Central memory CD8-positive, alpha-beta T cell (primary cell): ENCODE measurements around the gene STX16.

Experiments
- ATAC-seq: fragments of 150-1000 bp; cut with Tn5 transposase; replicated peaks from 2 replicates; pipeline ENCODE4 v1.10.0; 2022; ENCODE audit warnings: mild to moderate bottlenecking, moderate FRiP score, moderate number of reproducible peaks; ENCODE audit not compliant: poor library complexity, severe bottlenecking; ENCODE audit errors: extremely low read depth
- DNase-seq, 2 donors: peaks; one replicate each; pipeline ENCODE4 v3.0.0; 2021; ENCODE audit warnings: low spot score in 2 of 2
- H3K27ac Mint-ChIP-seq: one replicate; pipeline ENCODE4 v1.8.0; 2022; ENCODE audit warnings: low read depth, mild to moderate bottlenecking, moderate library complexity, mixed read lengths
- H3K27me3 Mint-ChIP-seq: one replicate; pipeline ENCODE4 v1.8.0; 2022; ENCODE audit warnings: mixed read lengths
- H3K36me3 Mint-ChIP-seq: one replicate; pipeline ENCODE4 v1.8.0; 2022; ENCODE audit warnings: mild to moderate bottlenecking, moderate library complexity, mixed read lengths; ENCODE audit not compliant: insufficient read depth
- H3K4me1 Mint-ChIP-seq: one replicate; pipeline ENCODE4 v1.8.0; 2022; ENCODE audit warnings: mixed read lengths
- H3K4me3 Mint-ChIP-seq: one replicate; pipeline ENCODE4 v1.8.0; 2022; ENCODE audit warnings: mild to moderate bottlenecking, moderate library complexity, mixed read lengths
- H3K9me3 Mint-ChIP-seq: one replicate; pipeline ENCODE4 v1.8.0; 2022; ENCODE audit warnings: mixed read lengths

STX16 gene

GRCh38 chr20:58705208-58705926, 54.3 kb downstream of the STX16 start:
- Mint-ChIP-seq H3K4me1 (peaks cover 3% of the 10 kb centered on the region), H3K36me3 (peaks cover 17% of the 10 kb centered on the region), H3K4me3 (no peak overlapping the region), H3K27me3 (no peaks in the 10 kb centered on the region), H3K27ac (no peak overlapping the region), H3K9me3 (no peaks in the 10 kb centered on the region)
- no peak for DNase-seq
- no peak for ATAC-seq

GRCh38 chr20:58706150-58706892, 55.2 kb downstream of the STX16 start:
- ATAC-seq: no peak
- peaks cover 17% of the 10 kb centered on the region for H3K36me3 Mint-ChIP-seq
- no peaks in the 10 kb centered on the region for H3K9me3 Mint-ChIP-seq
- H3K27ac Mint-ChIP-seq: no peak overlapping the region
- no peak for DNase-seq
- no peak overlapping the region for H3K4me3 Mint-ChIP-seq
- no peaks in the 10 kb centered on the region for H3K4me1 Mint-ChIP-seq
- no peaks in the 10 kb centered on the region for H3K27me3 Mint-ChIP-seq

GRCh38 chr20:58706975-58707681, 56.0 kb downstream of the STX16 start:
- no peaks in the 10 kb centered on the region for H3K27me3 Mint-ChIP-seq
- H3K9me3 Mint-ChIP-seq: no peaks in the 10 kb centered on the region
- no peak overlapping the region for H3K4me3 Mint-ChIP-seq
- H3K27ac Mint-ChIP-seq: no peak overlapping the region
- DNase-seq: no peak
- peaks cover 15% of the 10 kb centered on the region for H3K36me3 Mint-ChIP-seq
- no peaks in the 10 kb centered on the region for H3K4me1 Mint-ChIP-seq
- no peak for ATAC-seq

GRCh38 chr20:58707770-58708169, 56.7 kb downstream of the STX16 start:
- ATAC-seq (no peak), DNase-seq (no peak)
- Mint-ChIP-seq H3K4me3 (no peak overlapping the region), H3K9me3 (no peaks in the 10 kb centered on the region), H3K4me1 (no peaks in the 10 kb centered on the region), H3K27me3 (no peaks in the 10 kb centered on the region), H3K27ac (no peak overlapping the region), H3K36me3 (peaks cover 15% of the 10 kb centered on the region)

- DNase-seq (no peak), ATAC-seq (no peak)
- no peaks in the 10 kb centered on the region for H3K4me1 Mint-ChIP-seq
- peaks cover 11% of the 10 kb centered on the region for H3K36me3 Mint-ChIP-seq
- no peaks in the 10 kb centered on the region for H3K9me3 Mint-ChIP-seq
- H3K27ac Mint-ChIP-seq: no peak overlapping the region
- no peaks in the 10 kb centered on the region for H3K27me3 Mint-ChIP-seq
- H3K4me3 Mint-ChIP-seq: no peak overlapping the region
Measured at GRCh38 chr20:58708246-58708931, 57.3 kb downstream of the STX16 start.

- ATAC-seq (no peak), DNase-seq (peak in 1 of 2 donors; percentile 5)
- no peaks in the 10 kb centered on the region for H3K9me3 Mint-ChIP-seq
- no peaks in the 10 kb centered on the region for H3K4me1 Mint-ChIP-seq
- peaks cover 6% of the 10 kb centered on the region for H3K36me3 Mint-ChIP-seq
- no peaks in the 10 kb centered on the region for H3K27me3 Mint-ChIP-seq
- H3K4me3 Mint-ChIP-seq: no peak overlapping the region
- H3K27ac Mint-ChIP-seq: no peak overlapping the region
Measured at GRCh38 chr20:58709013-58709702, 58.1 kb downstream of the STX16 start.

- DNase-seq: no peak
- Mint-ChIP-seq H3K27me3 (no peaks in the 10 kb centered on the region), H3K27ac (no peak overlapping the region), H3K9me3 (no peaks in the 10 kb centered on the region), H3K36me3 (peaks cover 6% of the 10 kb centered on the region), H3K4me3 (no peak overlapping the region), H3K4me1 (no peaks in the 10 kb centered on the region)
- no peak for ATAC-seq
Measured at GRCh38 chr20:58709703-58710039, 58.6 kb downstream of the STX16 start.

GRCh38 chr20:58710481-58711265, 59.6 kb downstream of the STX16 start:
- H3K27ac Mint-ChIP-seq: no peak overlapping the region
- no peaks in the 10 kb centered on the region for H3K36me3 Mint-ChIP-seq
- no peaks in the 10 kb centered on the region for H3K4me1 Mint-ChIP-seq
- H3K9me3 Mint-ChIP-seq: no peaks in the 10 kb centered on the region
- H3K4me3 Mint-ChIP-seq: no peak overlapping the region
- no peaks in the 10 kb centered on the region for H3K27me3 Mint-ChIP-seq
- DNase-seq (peak in 1 of 2 donors; percentile 6), ATAC-seq (no peak)

- DNase-seq (peak in 1 of 2 donors; percentile 5), ATAC-seq (no peak)
- Mint-ChIP-seq H3K27ac (no peak overlapping the region), H3K27me3 (no peaks in the 10 kb centered on the region), H3K9me3 (no peaks in the 10 kb centered on the region), H3K4me1 (no peaks in the 10 kb centered on the region), H3K36me3 (no peaks in the 10 kb centered on the region), H3K4me3 (no peak overlapping the region)
Measured at GRCh38 chr20:58711266-58712051, 60.4 kb downstream of the STX16 start.

GRCh38 chr20:58712151-58712791, 61.2 kb downstream of the STX16 start:
- Mint-ChIP-seq H3K36me3 (no peaks in the 10 kb centered on the region), H3K27ac (no peak overlapping the region), H3K4me1 (no peaks in the 10 kb centered on the region), H3K27me3 (no peaks in the 10 kb centered on the region), H3K4me3 (no peak overlapping the region), H3K9me3 (no peaks in the 10 kb centered on the region)
- peak in 1 of 2 donors; percentile 11 for DNase-seq
- ATAC-seq: no peak
